Activated CD8-positive, alpha-beta T cell treated with anti-CD3 and anti-CD28 coated beads for 36 hours (primary cell): ENCODE data around the gene GXYLT2. TPM values are rescaled to one million over a fixed set of nuclear protein-coding genes. Genes with fewer than 3 reads are reported as not detected.

ENCODE experiments used
- ATAC-seq: fragments of 200-7000 bp; cut with Tn5 transposase; one replicate; pipeline ENCODE4 v1.10.0; 2021; ENCODE audit warnings: mild to moderate bottlenecking, moderate library complexity
- CTCF ChIA-PET: fragments of 350-600 bp; sonication (Branson Sonifier 250); formaldehyde crosslinking; loops from one replicate; lab custom pipeline; 2021; ENCODE audit warnings: antibody characterized with exemption; lab: Charles Lee
- POLR2A ChIA-PET: fragments of 350-600 bp; sonication (Branson Sonifier 250); formaldehyde crosslinking; loops from one replicate; lab custom pipeline; 2021; ENCODE audit warnings: antibody characterized with exemption; lab: Charles Lee
- DNase-seq: peaks from one replicate; pipeline ENCODE4 v3.0.0-alpha.2; 2020
- H3K27ac Mint-ChIP-seq: one replicate; pipeline ENCODE4 v1.8.0; 2021; ENCODE audit warnings: mild to moderate bottlenecking, mixed read lengths
- H3K27me3 Mint-ChIP-seq: one replicate; pipeline ENCODE4 v1.8.0; 2021; ENCODE audit warnings: mixed read lengths
- H3K36me3 Mint-ChIP-seq: one replicate; pipeline ENCODE4 v1.8.0; 2021; ENCODE audit warnings: low read depth, mixed read lengths
- H3K4me1 Mint-ChIP-seq: one replicate; pipeline ENCODE4 v1.8.0; 2021; ENCODE audit warnings: low read depth, mixed read lengths
- H3K4me3 Mint-ChIP-seq: one replicate; pipeline ENCODE4 v1.8.0; 2021; ENCODE audit warnings: mild to moderate bottlenecking, moderate library complexity, mixed read lengths
- H3K9me3 Mint-ChIP-seq: one replicate; pipeline ENCODE4 v1.8.0; 2021; ENCODE audit warnings: mixed read lengths
- CTCF ChIP-seq: fragments of 200-600 bp; IDR thresholded peaks from one replicate; pipeline ENCODE4 v1.8.0; 2022; ENCODE audit warnings: antibody characterized with exemption, mild to moderate bottlenecking
- intact Hi-C: fragments of 100-400 bp; cut with micrococcal nuclease; formaldehyde crosslinking; loops from one replicate; pipeline ENCODE4 v1.10.0; 2022
- total RNA-seq, 2 experiments: library from RNA; stranded (reverse); gene quantifications; one replicate each; pipeline ENCODE4 v1.2.3, GENCODE V29; 2021

GXYLT2 gene
- total RNA-seq, 2 experiments from 2014 or later, result 0.11 to 0.92 TPM

GRCh38 chr3:72974956-72975355 is 87.1 kb downstream of the GXYLT2 start:
- intact Hi-C loops, result no loop called here
- no peak for TF ChIP-seq CTCF
- POLR2A ChIA-PET, result no interaction called here
- Mint-ChIP-seq H3K4me1 (peaks cover 15% of the 10 kb centered on the region), H3K27me3 (peaks cover 3% of the 10 kb centered on the region), H3K9me3 (no peaks in the 10 kb centered on the region), H3K27ac (no peak overlapping the region), H3K36me3 (no peaks in the 10 kb centered on the region), H3K4me3 (no peak overlapping the region)
- ATAC-seq, result no peak
- DNase-seq, result no peak
- CTCF ChIA-PET, result interaction anchor here (1.1 kb wide), 1 partner anchor 82 kb away, joined by 4 read pairs; no protein-coding TSS in a partner anchor

GRCh38 chr3:72976281-72976741 is 88.5 kb downstream of the GXYLT2 start:
- TF ChIP-seq CTCF, result no peak
- CTCF ChIA-PET, result interaction anchor here (0.8 to 1.0 kb wide), 3 partner anchors 13 to 34 kb away, joined by 3 to 4 read pairs (median 3); no protein-coding TSS in a partner anchor

GRCh38 chr3:72977060-72977808 is 89.4 kb downstream of the GXYLT2 start:
- peak; percentile 22 for TF ChIP-seq CTCF
- ChIA-PET POLR2A (no interaction called here), CTCF (interaction anchor here (0.6 to 1.0 kb wide), 2 partner anchors 15 to 77 kb away, joined by 3 read pairs; no protein-coding TSS in a partner anchor)
- Mint-ChIP-seq H3K9me3 (no peaks in the 10 kb centered on the region), H3K36me3 (no peaks in the 10 kb centered on the region), H3K4me1 (peaks cover 15% of the 10 kb centered on the region), H3K27me3 (peaks cover 4% of the 10 kb centered on the region), H3K27ac (peak overlapping the region; percentile 60), H3K4me3 (no peak overlapping the region)
- ATAC-seq (peak; percentile 84), DNase-seq (peak; percentile 43)
- intact Hi-C loops, result no loop called here

More at GRCh38 chr3:72976281-72976741, 88.5 kb downstream of the GXYLT2 start:
- POLR2A ChIA-PET, result interaction anchor here (0.8 kb wide), 1 partner anchor 21 kb away, joined by 3 read pairs; the partner anchor contains the start of gene PPP4R2
- no peak for ATAC-seq
- peaks cover 15% of the 10 kb centered on the region for H3K4me1 Mint-ChIP-seq
- no peak overlapping the region for H3K27ac Mint-ChIP-seq
- H3K36me3 Mint-ChIP-seq, result no peaks in the 10 kb centered on the region
- no peaks in the 10 kb centered on the region for H3K9me3 Mint-ChIP-seq
- intact Hi-C loops, result no loop called here
- H3K4me3 Mint-ChIP-seq, result no peak overlapping the region
- DNase-seq, result no peak
- peaks cover 4% of the 10 kb centered on the region for H3K27me3 Mint-ChIP-seq

- H3K27ac Mint-ChIP-seq, result no peak overlapping the region
- H3K9me3 Mint-ChIP-seq, result peaks cover 7% of the 10 kb centered on the region
- peaks cover 3% of the 10 kb centered on the region for H3K36me3 Mint-ChIP-seq
- ChIA-PET CTCF (interaction anchor here (1.1 to 2.4 kb wide), 4 partner anchors 10 to 73 kb away, joined by 3 to 8 read pairs (median 4); no protein-coding TSS in a partner anchor), POLR2A (no interaction called here)
- DNase-seq, result no peak
- TF ChIP-seq CTCF, result no peak
- no peaks in the 10 kb centered on the region for H3K4me1 Mint-ChIP-seq
- H3K27me3 Mint-ChIP-seq, result peaks cover 7% of the 10 kb centered on the region
- ATAC-seq, result no peak
- intact Hi-C loops, result no loop called here
- no peak overlapping the region for H3K4me3 Mint-ChIP-seq
These were observed 94.9 kb downstream of the GXYLT2 start for GRCh38 chr3:72982609-72983366.
